IPS-15b (cell line): Measurements from ENCODE around the gene FBXL22.

ENCODE experiments used
- H3K27me3 ChIP-seq: one replicate; pipeline ENCODE4 v1.6.1; 2013; ENCODE audit warnings: low read length; ENCODE audit not compliant: control insufficient read depth, insufficient read depth
- H3K36me3 ChIP-seq: one replicate; pipeline ENCODE4 v1.6.1; 2013; ENCODE audit warnings: low read length; ENCODE audit not compliant: control insufficient read depth, insufficient read depth
- H3K4me1 ChIP-seq: one replicate; pipeline ENCODE4 v1.6.1; 2013; ENCODE audit warnings: mild to moderate bottlenecking, low read length; ENCODE audit not compliant: control insufficient read depth, insufficient read depth
- H3K4me3 ChIP-seq: one replicate; pipeline ENCODE4 v1.5.1; 2013; ENCODE audit warnings: low read depth, low read length
- H3K9ac ChIP-seq: one replicate; pipeline ENCODE4 v1.6.1; 2013; ENCODE audit warnings: low read depth, mild to moderate bottlenecking, low read length
- H3K9me3 ChIP-seq: one replicate; pipeline ENCODE4 v1.6.1; 2013; ENCODE audit warnings: mild to moderate bottlenecking, low read length; ENCODE audit not compliant: control insufficient read depth, insufficient read depth

FBXL22 gene

DNA sequence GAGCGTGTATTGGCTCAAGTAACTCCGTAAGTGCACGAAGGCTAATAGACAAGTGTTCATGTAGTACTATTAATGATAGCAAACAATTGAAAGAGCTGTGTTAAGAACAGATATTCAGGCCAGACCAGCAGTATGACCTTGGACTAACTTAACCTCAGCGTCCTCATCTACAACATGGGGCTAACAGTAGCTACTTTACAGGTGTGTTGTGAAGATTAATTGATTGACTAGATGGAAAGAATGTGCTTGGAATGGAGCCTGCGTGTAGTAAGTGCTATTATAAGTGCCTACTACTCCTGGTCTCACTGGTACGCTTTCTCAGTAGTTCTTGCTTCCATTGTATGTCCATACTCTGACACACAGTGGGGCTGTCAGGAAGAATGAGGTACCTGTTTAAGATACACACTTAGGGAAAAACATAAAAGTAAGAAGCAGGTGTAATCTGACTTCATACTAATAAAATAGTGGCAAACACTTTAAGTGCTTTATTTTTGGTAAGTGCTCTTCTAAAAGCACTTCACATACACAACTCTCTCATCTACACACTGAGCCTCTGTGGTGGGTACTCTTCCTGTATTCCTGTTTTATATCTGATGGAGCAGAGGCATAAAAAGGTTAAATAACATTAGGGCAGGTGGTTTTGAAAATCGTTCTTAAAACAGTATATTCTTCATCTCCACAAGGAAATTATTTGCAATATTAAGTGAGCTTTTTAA is 24.3 kb upstream of the FBXL22 start:
- Histone ChIP-seq H3K9ac (no peak overlapping the region), H3K36me3 (no peaks in the 10 kb centered on the region), H3K27me3 (no peaks in the 10 kb centered on the region), H3K4me3 (no peak overlapping the region), H3K4me1 (no peaks in the 10 kb centered on the region), H3K9me3 (no peaks in the 10 kb centered on the region)

GRCh38 chr15:63573533-63573932 is 23.7 kb upstream of the FBXL22 start:
- Histone ChIP-seq H3K36me3 (no peaks in the 10 kb centered on the region), H3K27me3 (no peaks in the 10 kb centered on the region), H3K9me3 (no peaks in the 10 kb centered on the region)

DNA sequence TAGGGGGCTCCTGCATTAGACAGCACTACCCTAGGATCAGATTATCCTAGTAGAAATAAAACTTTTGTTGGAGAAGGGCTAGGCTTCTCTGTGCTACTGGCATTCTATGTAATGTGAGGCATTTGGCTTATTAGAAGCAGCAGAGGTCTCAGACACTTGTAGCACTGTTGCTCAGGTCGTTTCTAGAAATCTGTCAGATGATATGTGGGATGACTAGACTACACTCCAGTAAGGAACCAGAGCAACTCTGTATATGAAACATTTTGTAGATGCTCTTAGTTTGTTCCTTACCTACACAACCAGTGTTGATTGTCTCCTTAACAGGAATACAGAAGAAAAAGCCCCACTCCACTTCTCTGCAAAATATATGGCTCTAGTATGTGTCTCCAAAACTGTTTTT is 21.9 kb upstream of the FBXL22 start:
- Histone ChIP-seq H3K27me3 (no peaks in the 10 kb centered on the region), H3K4me1 (no peaks in the 10 kb centered on the region), H3K9ac (no peak overlapping the region), H3K4me3 (no peak overlapping the region), H3K9me3 (no peaks in the 10 kb centered on the region), H3K36me3 (no peaks in the 10 kb centered on the region)

More at GRCh38 chr15:63573533-63573932, 23.7 kb upstream of the FBXL22 start:
- Histone ChIP-seq H3K4me1 (no peaks in the 10 kb centered on the region), H3K9ac (no peak overlapping the region), H3K4me3 (no peak overlapping the region)

DNA sequence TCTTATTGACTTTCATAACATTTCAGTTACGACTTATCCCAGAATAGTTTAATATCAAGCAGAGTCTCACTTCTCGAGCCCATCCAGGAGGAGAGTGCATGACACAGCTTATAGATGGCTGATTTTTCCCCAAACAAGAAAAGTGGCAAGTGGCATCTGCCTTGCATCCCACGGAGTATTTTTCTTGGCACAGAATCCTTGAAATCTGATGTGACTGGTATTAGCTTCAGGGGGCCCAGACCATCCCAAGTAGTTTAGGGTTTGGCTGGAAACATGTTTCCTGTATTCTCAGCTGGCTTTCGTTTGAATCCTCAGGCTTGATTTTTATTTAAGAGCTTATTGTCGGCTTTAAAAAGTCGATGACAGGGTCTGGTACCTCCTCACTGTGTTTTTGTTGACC is 20.7 kb upstream of the FBXL22 start:
- H3K4me3 ChIP-seq: no peak overlapping the region
- no peaks in the 10 kb centered on the region for H3K27me3 ChIP-seq
- H3K36me3 ChIP-seq: no peaks in the 10 kb centered on the region
- no peak overlapping the region for H3K9ac ChIP-seq
- no peaks in the 10 kb centered on the region for H3K4me1 ChIP-seq
- no peaks in the 10 kb centered on the region for H3K9me3 ChIP-seq

- H3K9me3 ChIP-seq: no peaks in the 10 kb centered on the region
- no peak overlapping the region for H3K4me3 ChIP-seq
- no peaks in the 10 kb centered on the region for H3K27me3 ChIP-seq
- no peaks in the 10 kb centered on the region for H3K4me1 ChIP-seq
- no peaks in the 10 kb centered on the region for H3K36me3 ChIP-seq
- H3K9ac ChIP-seq: no peak overlapping the region
These were observed 15.0 kb upstream of the FBXL22 start for GRCh38 chr15:63582179-63582578.

GRCh38 chr15:63582718-63583426 is 14.3 kb upstream of the FBXL22 start:
- Histone ChIP-seq H3K4me1 (no peaks in the 10 kb centered on the region), H3K9me3 (no peaks in the 10 kb centered on the region), H3K36me3 (no peaks in the 10 kb centered on the region), H3K4me3 (no peak overlapping the region), H3K27me3 (no peaks in the 10 kb centered on the region), H3K9ac (no peak overlapping the region)

GRCh38 chr15:63586790-63587189 is 10.4 kb upstream of the FBXL22 start:
- Histone ChIP-seq H3K4me1 (no peaks in the 10 kb centered on the region), H3K4me3 (no peak overlapping the region), H3K9ac (no peak overlapping the region), H3K9me3 (no peaks in the 10 kb centered on the region), H3K27me3 (no peaks in the 10 kb centered on the region), H3K36me3 (no peaks in the 10 kb centered on the region)

DNA sequence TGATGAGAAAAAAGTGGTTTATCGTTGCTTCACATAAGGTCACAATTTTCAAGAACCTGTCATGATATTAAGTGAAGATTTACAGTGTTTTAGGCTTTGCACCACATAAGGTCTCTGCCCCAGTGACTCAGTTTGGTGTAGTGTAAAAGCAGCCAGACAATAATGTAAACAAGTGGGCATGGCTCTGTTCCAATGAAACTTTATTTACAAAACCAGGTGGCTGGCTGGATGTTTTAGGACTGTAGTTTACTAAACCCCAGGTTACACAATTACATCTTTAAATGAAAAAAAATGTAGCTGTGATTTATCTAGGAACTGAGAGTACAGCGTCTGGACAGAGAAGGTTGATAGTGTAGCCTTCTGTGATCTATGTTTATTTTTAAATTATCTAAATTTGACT is 9.7 kb upstream of the FBXL22 start:
- Histone ChIP-seq H3K36me3 (no peaks in the 10 kb centered on the region), H3K27me3 (no peaks in the 10 kb centered on the region), H3K4me1 (no peaks in the 10 kb centered on the region), H3K9ac (no peak overlapping the region), H3K9me3 (no peaks in the 10 kb centered on the region), H3K4me3 (no peak overlapping the region)

- H3K9me3 ChIP-seq: no peaks in the 10 kb centered on the region
- no peak overlapping the region for H3K4me3 ChIP-seq
- no peaks in the 10 kb centered on the region for H3K36me3 ChIP-seq
- no peaks in the 10 kb centered on the region for H3K27me3 ChIP-seq
- no peaks in the 10 kb centered on the region for H3K4me1 ChIP-seq
- H3K9ac ChIP-seq: no peak overlapping the region
These were observed 8.4 kb upstream of the FBXL22 start for GRCh38 chr15:63588826-63589225.

DNA sequence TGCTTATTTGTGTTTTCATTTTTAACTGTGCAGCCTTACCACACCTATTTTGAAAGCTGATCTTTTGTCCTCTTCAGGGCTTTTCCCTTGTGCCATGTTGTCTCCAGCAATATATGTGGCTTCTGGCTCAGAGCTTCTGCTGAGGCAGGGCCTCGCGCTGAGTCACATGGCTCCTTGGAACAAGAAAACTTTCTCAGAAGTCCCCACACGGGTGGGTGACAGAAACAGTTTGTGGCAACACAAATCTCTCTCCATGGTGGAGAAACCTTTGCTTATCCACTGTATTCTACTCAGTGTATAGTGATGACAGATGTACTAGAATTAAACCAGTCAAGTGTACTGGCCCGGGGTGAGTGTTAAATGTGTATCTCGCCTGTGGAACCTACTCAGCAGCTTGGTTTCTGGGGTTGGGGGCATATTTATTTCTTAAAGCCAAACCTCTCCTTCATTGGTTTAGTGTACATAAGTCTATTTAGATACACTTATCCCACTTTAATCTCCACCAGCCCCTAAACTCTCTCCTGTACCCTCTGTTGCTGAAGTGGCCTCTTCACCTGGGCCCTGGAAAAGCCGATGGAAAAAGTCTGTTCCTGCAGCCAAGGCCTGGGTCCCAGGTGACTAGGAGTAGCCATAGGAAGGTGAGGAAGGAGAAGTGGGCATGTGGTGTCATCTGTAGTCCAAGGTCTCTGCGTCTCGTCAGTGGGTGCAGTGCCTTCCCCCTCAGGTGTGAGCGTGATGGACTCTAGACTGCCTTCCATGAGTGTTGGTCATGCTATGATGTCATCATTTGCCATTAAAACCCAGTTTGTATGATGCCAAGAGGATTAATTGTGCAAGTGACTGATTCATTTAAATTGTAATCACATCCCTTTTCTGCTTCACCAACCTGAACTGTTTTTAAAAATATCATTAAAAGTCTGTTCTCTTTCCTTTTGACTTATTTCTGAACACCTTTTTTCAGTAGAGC is 3.2 kb upstream of the FBXL22 start:
- Histone ChIP-seq H3K36me3 (peaks cover 2% of the 10 kb centered on the region), H3K4me1 (no peaks in the 10 kb centered on the region), H3K9ac (no peak overlapping the region), H3K9me3 (no peaks in the 10 kb centered on the region), H3K4me3 (no peak overlapping the region), H3K27me3 (no peaks in the 10 kb centered on the region)

GRCh38 chr15:63595065-63595464 is 2.1 kb upstream of the FBXL22 start:
- no peaks in the 10 kb centered on the region for H3K9me3 ChIP-seq
- no peak overlapping the region for H3K4me3 ChIP-seq
- no peak overlapping the region for H3K9ac ChIP-seq
- peaks cover 5% of the 10 kb centered on the region for H3K27me3 ChIP-seq
- H3K4me1 ChIP-seq: peaks cover 4% of the 10 kb centered on the region
- peaks cover 2% of the 10 kb centered on the region for H3K36me3 ChIP-seq
